Measurements from ENCODE around the gene SLFN12L. TPM values are rescaled to one million over a fixed set of nuclear protein-coding genes. Genes with fewer than 3 reads are reported as not detected.
"Not testable (repeated sequence)": the region's sequence is repeated elsewhere in the genome, so short reads cannot be mapped to it uniquely, and the experiment has no call there.

Gene SLFN12L
- total RNA-seq, 3 donors from 2014 or later: 2.9 to 3.5 (median 3.3) TPM

DNA sequence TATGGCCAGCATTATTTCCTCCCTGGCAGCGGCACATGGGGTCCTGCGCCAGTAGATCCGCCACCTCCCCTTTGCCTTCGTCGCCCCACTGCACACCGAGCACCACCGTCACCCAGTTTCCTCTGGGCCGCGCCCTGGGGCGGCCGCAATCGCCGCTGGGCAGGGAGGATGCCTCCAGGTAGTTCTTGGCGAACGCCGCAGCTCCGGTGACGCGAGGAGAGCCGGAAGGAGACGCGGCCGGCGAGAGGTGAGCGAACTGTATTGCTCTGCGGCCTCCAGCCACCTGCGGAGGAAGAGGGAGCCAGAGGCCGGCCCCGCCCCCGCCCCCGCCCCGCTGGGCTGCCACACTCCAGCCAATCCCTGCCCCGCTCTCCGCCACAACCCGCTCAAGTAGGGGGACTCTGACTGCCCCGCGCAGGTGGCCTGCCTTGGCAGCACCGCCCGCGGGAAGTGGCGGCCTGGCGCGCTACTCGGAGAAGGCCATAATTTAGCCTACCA is 77.1 kb downstream of the SLFN12L start:
- TF ChIP-seq POLR2A (IDR thresholded peaks at IDR 0.05) (no peak), POLR2AphosphoS5 (IDR thresholded peaks at IDR 0.05) (no peak)
- TF ChIP-seq, protein P1, sequence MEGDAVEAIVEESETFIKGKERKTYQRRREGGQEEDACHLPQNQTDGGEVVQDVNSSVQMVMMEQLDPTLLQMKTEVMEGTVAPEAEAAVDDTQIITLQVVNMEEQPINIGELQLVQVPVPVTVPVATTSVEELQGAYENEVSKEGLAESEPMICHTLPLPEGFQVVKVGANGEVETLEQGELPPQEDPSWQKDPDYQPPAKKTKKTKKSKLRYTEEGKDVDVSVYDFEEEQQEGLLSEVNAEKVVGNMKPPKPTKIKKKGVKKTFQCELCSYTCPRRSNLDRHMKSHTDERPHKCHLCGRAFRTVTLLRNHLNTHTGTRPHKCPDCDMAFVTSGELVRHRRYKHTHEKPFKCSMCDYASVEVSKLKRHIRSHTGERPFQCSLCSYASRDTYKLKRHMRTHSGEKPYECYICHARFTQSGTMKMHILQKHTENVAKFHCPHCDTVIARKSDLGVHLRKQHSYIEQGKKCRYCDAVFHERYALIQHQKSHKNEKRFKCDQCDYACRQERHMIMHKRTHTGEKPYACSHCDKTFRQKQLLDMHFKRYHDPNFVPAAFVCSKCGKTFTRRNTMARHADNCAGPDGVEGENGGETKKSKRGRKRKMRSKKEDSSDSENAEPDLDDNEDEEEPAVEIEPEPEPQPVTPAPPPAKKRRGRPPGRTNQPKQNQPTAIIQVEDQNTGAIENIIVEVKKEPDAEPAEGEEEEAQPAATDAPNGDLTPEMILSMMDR (IDR thresholded peaks at IDR 0.05): no peak
- Histone ChIP-seq H3K9me3 (no peaks in the 10 kb centered on the region), H3K4me3 (peak overlapping the region; percentile 17 to 58 (median 49)), H3K36me3 (no peaks in the 10 kb centered on the region), H3K27me3 (no peaks in the 10 kb centered on the region), H3K27ac (peak overlapping the region; percentile 27 to 64), H3K4me1 (no peaks in the 10 kb centered on the region)
- DNase-seq (ENCODE audit: low spot score in 2 of 2): peak; percentile 41 to 61
- intact Hi-C loops (cut with DNase I; ENCODE audit: low total_unique reads): no loop called here

DNA sequence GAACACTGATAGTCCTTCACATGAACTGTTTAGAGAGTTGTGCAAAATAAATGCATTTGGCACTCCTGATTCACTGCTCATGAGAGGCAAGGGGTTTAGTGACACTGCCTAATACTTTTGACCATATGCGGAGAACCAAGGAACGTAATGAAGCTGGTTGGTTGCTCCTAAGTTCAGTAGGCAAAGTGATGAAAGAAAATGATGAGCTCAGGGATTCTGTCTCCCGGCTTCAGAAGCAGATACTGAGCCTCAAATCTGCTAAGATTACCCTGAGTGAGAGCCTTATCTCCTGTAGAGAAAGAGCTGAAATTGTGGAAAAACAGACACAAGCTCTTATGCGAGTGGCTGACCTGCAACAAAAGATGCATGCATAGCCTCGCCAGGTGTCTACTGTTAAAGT is 83.4 kb downstream of the SLFN12L start:
- H3K27ac ChIP-seq; intact Hi-C loops (cut with DNase I; ENCODE audit: low total_unique reads); H3K4me1 ChIP-seq: not testable (repeated sequence)

DNA sequence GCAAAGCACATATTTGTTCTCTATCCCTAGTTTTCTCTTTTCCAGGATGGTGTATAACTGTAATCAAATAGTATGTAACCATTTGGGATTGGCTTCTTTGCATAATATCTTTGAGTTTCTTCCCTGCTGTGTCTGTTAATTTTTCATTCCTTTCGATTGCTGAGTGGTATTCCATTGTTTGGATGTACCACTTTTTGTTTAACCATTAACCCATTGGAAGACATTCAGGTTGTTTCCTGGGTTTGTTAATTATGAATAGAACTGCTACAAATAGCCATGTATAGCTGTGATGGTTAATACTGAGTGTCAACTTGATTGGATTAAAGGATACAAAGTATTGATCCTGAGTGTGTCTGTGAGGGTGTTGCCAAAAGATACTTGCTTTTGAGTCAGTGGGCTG is 84.3 kb downstream of the SLFN12L start:
- H3K36me3 ChIP-seq: no peaks in the 10 kb centered on the region
- H3K4me1 ChIP-seq: no peaks in the 10 kb centered on the region
- no peak for DNase-seq (ENCODE audit: low spot score in 2 of 2)
- TF ChIP-seq POLR2AphosphoS5 (IDR thresholded peaks at IDR 0.05) (no peak), POLR2A (IDR thresholded peaks at IDR 0.05) (no peak)
- TF ChIP-seq, protein P1 (IDR thresholded peaks at IDR 0.05): no peak
- no peaks in the 10 kb centered on the region for H3K27me3 ChIP-seq
- no peak overlapping the region for H3K27ac ChIP-seq
- intact Hi-C loops (cut with DNase I; ENCODE audit: low total_unique reads): no loop called here
- no peak overlapping the region for H3K4me3 ChIP-seq
- no peaks in the 10 kb centered on the region for H3K9me3 ChIP-seq

More for the DNA sequence above, 83.4 kb downstream of the SLFN12L start:
- H3K27me3 ChIP-seq; H3K36me3 ChIP-seq; H3K9me3 ChIP-seq; H3K4me3 ChIP-seq; DNase-seq (ENCODE audit: low spot score in 2 of 2): not testable (repeated sequence)

DNA sequence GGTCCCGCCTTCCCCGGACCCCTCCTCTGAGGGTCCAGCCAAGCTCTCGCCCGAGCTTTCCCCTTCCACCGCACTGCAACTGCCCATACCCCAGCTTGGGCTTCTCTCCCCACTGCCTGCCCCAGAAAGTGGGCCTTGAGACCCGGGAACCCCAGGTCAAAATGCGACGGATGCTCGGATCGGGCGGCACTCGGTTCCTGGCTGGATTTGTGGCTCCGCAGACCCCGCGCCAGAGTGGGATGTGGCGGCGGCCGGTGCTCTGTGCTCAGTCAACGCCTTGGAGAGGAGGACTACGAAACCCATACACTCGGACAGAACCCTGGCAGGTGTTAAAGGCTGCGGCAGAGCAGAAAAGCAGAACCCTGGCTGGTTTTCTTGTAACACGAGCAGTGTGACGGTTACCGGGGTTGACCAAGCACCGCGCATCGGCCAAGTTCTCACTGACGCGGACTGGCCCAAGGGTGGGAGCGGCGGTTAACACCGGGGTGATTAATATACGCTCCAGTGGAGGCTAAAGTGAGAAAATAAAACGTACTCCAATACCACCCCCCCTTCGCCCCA is 88.0 kb downstream of the SLFN12L start:
- intact Hi-C loops (cut with DNase I; ENCODE audit: low total_unique reads): no loop called here
- DNase-seq (ENCODE audit: low spot score in 2 of 2): no peak
- peaks cover 0 to 3% of the 10 kb centered on the region in 2 donors for H3K4me1 ChIP-seq
- H3K9me3 ChIP-seq: no peaks in the 10 kb centered on the region
- no peaks in the 10 kb centered on the region for H3K36me3 ChIP-seq
- H3K4me3 ChIP-seq: peak overlapping the region; percentile 15 to 89 (median 74)
- H3K27ac ChIP-seq: no peak overlapping the region
- H3K27me3 ChIP-seq: no peaks in the 10 kb centered on the region
- TF ChIP-seq, protein P1 (IDR thresholded peaks at IDR 0.05): no peak
- TF ChIP-seq POLR2AphosphoS5 (IDR thresholded peaks at IDR 0.05): no peak
- no peak for TF ChIP-seq POLR2A (IDR thresholded peaks at IDR 0.05)

DNA sequence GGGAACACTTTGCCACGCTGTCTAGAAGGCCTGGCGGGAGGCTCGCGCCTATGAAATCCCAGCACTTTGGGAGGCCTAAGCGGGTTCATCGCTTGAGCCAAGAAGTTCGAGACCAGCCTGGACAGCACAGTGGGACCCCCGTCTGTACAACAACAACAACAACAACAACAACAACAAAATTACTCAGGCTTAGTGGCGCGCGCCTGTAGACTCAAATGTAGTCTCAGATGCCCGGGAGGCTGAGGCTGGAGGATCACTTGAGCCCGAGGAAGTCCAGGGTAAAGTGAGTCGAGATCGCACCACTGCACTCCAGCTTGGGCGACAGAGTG is 88.6 kb downstream of the SLFN12L start:
- Histone ChIP-seq H3K36me3 (no peaks in the 10 kb centered on the region), H3K27ac (peak overlapping the region; percentile 82 to 84)
- intact Hi-C loops (cut with DNase I; ENCODE audit: low total_unique reads): no loop called here

More for the DNA sequence above, 88.6 kb downstream of the SLFN12L start:
- Histone ChIP-seq H3K4me3 (peak overlapping the region; percentile 43 to 89 (median 74)), H3K27me3 (no peaks in the 10 kb centered on the region), H3K4me1 (peaks cover 0 to 3% of the 10 kb centered on the region in 2 donors), H3K9me3 (no peaks in the 10 kb centered on the region)
- no peak for DNase-seq (ENCODE audit: low spot score in 2 of 2)
- TF ChIP-seq, protein P1 (IDR thresholded peaks at IDR 0.05): no peak
- TF ChIP-seq POLR2AphosphoS5 (IDR thresholded peaks at IDR 0.05): no peak
- no peak for TF ChIP-seq POLR2A (IDR thresholded peaks at IDR 0.05)

All from breast epithelium (tissue), 4 donors.